H1 (cell line): ENCODE measurements around the gene BRS3. TPM values are rescaled to one million over a fixed set of nuclear protein-coding genes. Genes with fewer than 3 reads are reported as not detected.

ENCODE experiments used
- CTCF ChIA-PET: fragments of 300-600 bp; sonication (Branson Sonifier 250); formaldehyde crosslinking; loops from one replicate; lab custom pipeline; 2021; ENCODE audit not compliant: partially characterized antibody; lab: Charles Lee
- POLR2A ChIA-PET: fragments of 300-600 bp; sonication (Branson Sonifier 250); formaldehyde crosslinking; loops from one replicate; lab custom pipeline; 2021; ENCODE audit warnings: inconsistent platforms; ENCODE audit not compliant: partially characterized antibody; lab: Charles Lee
- DNase-seq, 2 experiments: peaks; one replicate each; pipeline versions ENCODE4 v3.0.0 to v3.0.0-alpha.2; 2010 to 2022; ENCODE audit warnings: low spot score in 2 of 2, low read depth in 1 of 2, mixed read lengths in 1 of 2
- FAIRE-seq: peaks from 2 replicates; lab custom pipeline; 2011; peaks lifted over from hg19 to GRCh38; lab: Jason Lieb, UNC
- H2AFZ ChIP-seq: 2 replicates; pipeline ENCODE4 v1.8.1; 2012; ENCODE audit warnings: low read length, inconsistent platforms
- H2AK5ac ChIP-seq: 2 replicates; pipeline ENCODE4 v1.6.1; 2013; ENCODE audit warnings: low read depth, low read length
- H2BK120ac ChIP-seq: replicated peaks from 2 replicates; pipeline ENCODE3; 2013; ENCODE audit warnings: low read depth, low read length, inconsistent platforms
- H2BK12ac ChIP-seq: 2 replicates; pipeline ENCODE4 v1.6.1; 2013; ENCODE audit warnings: low read depth, low read length
- H2BK15ac ChIP-seq: 2 replicates; pipeline ENCODE4 v1.6.1; 2013; ENCODE audit warnings: low read length
- H2BK20ac ChIP-seq: 2 replicates; pipeline ENCODE4 v1.6.1; 2013; ENCODE audit warnings: low read length
- H2BK5ac ChIP-seq: 2 replicates; pipeline ENCODE4 v1.6.1; 2013; ENCODE audit warnings: low read depth, low read length
- H3K14ac ChIP-seq: 2 replicates; pipeline ENCODE4 v1.6.1; 2013; ENCODE audit warnings: inconsistent platforms; ENCODE audit not compliant: insufficient read length
- H3K18ac ChIP-seq: 2 replicates; pipeline ENCODE4 v1.6.1; 2013; ENCODE audit warnings: low read length; ENCODE audit errors: extremely low read depth
- H3K23ac ChIP-seq: 2 replicates; pipeline ENCODE4 v1.6.1; 2013; ENCODE audit warnings: inconsistent platforms; ENCODE audit not compliant: insufficient read length
- H3K23me2 ChIP-seq: 2 replicates; pipeline ENCODE4 v1.6.1; 2013; ENCODE audit warnings: low read depth, low read length
- H3K27ac ChIP-seq: 2 replicates; pipeline ENCODE4 v1.6.1; 2011; ENCODE audit warnings: low read depth, low read length, inconsistent platforms
- H3K27me3 ChIP-seq, 4 experiments: replicated peaks in 1 of 4; 1 replicate in 1 of 4; 2 replicates in 3 of 4; pipeline versions ENCODE4 v1.6.1 to v1.8.1; 2011 to 2013; ENCODE audit warnings: low read length in 3 of 4, mild to moderate bottlenecking in 3 of 4, inconsistent platforms in 2 of 4, mixed read lengths in 2 of 4, moderate library complexity in 1 of 4; ENCODE audit not compliant: control insufficient read depth in 3 of 4, insufficient read depth in 3 of 4; ENCODE audit errors: extremely low read depth in 1 of 4
- H3K36me3 ChIP-seq, 4 experiments: 2 replicates each; pipeline versions ENCODE4 v1.6.1 to v1.8.1; 2011 to 2013; ENCODE audit warnings: mild to moderate bottlenecking in 4 of 4, low read length in 3 of 4, moderate library complexity in 2 of 4, control low read depth in 1 of 4, inconsistent platforms in 1 of 4; ENCODE audit not compliant: insufficient read depth in 4 of 4, control insufficient read depth in 2 of 4
- H3K4ac ChIP-seq: replicated peaks from 2 replicates; pipeline ENCODE3; 2013; ENCODE audit warnings: low read length, low read depth, mixed read lengths, inconsistent platforms; ENCODE audit not compliant: insufficient read length
- H3K4me1 ChIP-seq, 4 experiments: replicated peaks in 1 of 4; 1 replicate in 1 of 4; 2 replicates in 3 of 4; pipeline versions ENCODE4 v1.6.1 to v1.8.1; 2011 to 2013; ENCODE audit warnings: low read length in 3 of 4, inconsistent platforms in 2 of 4, mixed read lengths in 1 of 4; ENCODE audit not compliant: insufficient read depth in 4 of 4, control insufficient read depth in 3 of 4
- H3K4me2 ChIP-seq, 2 experiments: 2 replicates each; pipeline versions ENCODE4 v1.6.1 to v1.8.1; 2011 to 2013; ENCODE audit warnings: low read depth in 2 of 2, low read length in 2 of 2, control low read depth in 1 of 2, inconsistent platforms in 1 of 2, mild to moderate bottlenecking in 1 of 2; ENCODE audit not compliant: insufficient read depth in 1 of 2
- H3K4me3 ChIP-seq, 4 experiments: fragments of 200-600, 300-600 bp in 1 of 4; sonication (generic), shearing (Covaris generic), sonication (Bioruptor Twin) in 1 of 4; 2 replicates each; pipeline versions ENCODE4 v1.5.1 to v1.8.1; 2011 to 2016; ENCODE audit warnings: low read length in 4 of 4, low read depth in 3 of 4, control low read depth in 2 of 4, inconsistent platforms in 2 of 4, mild to moderate bottlenecking in 2 of 4, mixed read lengths in 1 of 4, moderate library complexity in 1 of 4; ENCODE audit not compliant: insufficient read depth in 2 of 4; ENCODE audit errors: extremely low read depth in 1 of 4
- H3K56ac ChIP-seq: replicated peaks from 2 replicates; pipeline ENCODE3; 2013; ENCODE audit warnings: low read depth, mild to moderate bottlenecking, mixed read lengths, low read length, inconsistent platforms; ENCODE audit not compliant: insufficient read length
- H3K79me1 ChIP-seq: 2 replicates; pipeline ENCODE4 v1.6.1; 2013; ENCODE audit warnings: low read depth, low read length, control low read depth
- H3K79me2 ChIP-seq, 2 experiments: 2 replicates each; pipeline versions ENCODE4 v1.6.1 to v1.8.1; 2012 to 2013; ENCODE audit warnings: low read length in 2 of 2, mild to moderate bottlenecking in 2 of 2, inconsistent platforms in 1 of 2; ENCODE audit not compliant: insufficient read depth in 2 of 2, control insufficient read depth in 1 of 2
- H3K9ac ChIP-seq, 4 experiments: replicated peaks in 1 of 4; 1 replicate in 1 of 4; 2 replicates in 3 of 4; pipeline versions ENCODE4 v1.6.1 to v1.8.1; 2011 to 2013; ENCODE audit warnings: low read depth in 3 of 4, low read length in 3 of 4, control low read depth in 2 of 4, mild to moderate bottlenecking in 2 of 4, moderate library complexity in 2 of 4, inconsistent platforms in 1 of 4; ENCODE audit errors: extremely low read depth in 1 of 4
- H3K9me3 ChIP-seq, 2 experiments: 2 replicates each; pipeline versions ENCODE4 v1.6.1 to v1.8.1; 2012 to 2013; ENCODE audit warnings: mild to moderate bottlenecking in 2 of 2, moderate library complexity in 2 of 2, control low read depth in 1 of 2, inconsistent platforms in 1 of 2, low read depth in 1 of 2, low read length in 1 of 2, mixed read lengths in 1 of 2; ENCODE audit not compliant: insufficient read depth in 2 of 2
- H4K20me1 ChIP-seq, 2 experiments: replicated peaks in 1 of 2; 2 replicates each; pipeline versions ENCODE3 to v1.8.1; 2011 to 2013; ENCODE audit warnings: inconsistent platforms in 2 of 2, low read length in 2 of 2, mild to moderate bottlenecking in 1 of 2; ENCODE audit not compliant: insufficient read depth in 2 of 2, control insufficient read depth in 1 of 2
- H4K5ac ChIP-seq: 2 replicates; pipeline ENCODE4 v1.6.1; 2013; ENCODE audit warnings: low read length, low read depth, mixed read lengths, inconsistent platforms; ENCODE audit not compliant: insufficient read length
- H4K8ac ChIP-seq: 2 replicates; pipeline ENCODE4 v1.8.0; 2013; ENCODE audit warnings: mild to moderate bottlenecking, moderate library complexity, low read length, inconsistent platforms; ENCODE audit not compliant: insufficient read depth; ENCODE audit errors: extremely low read depth
- H4K91ac ChIP-seq: replicated peaks from 2 replicates; pipeline ENCODE3; 2013; ENCODE audit warnings: low read length, mixed read lengths, inconsistent platforms; ENCODE audit not compliant: insufficient read length
- BCL11A ChIP-seq, 2 experiments: IDR thresholded peaks; one replicate each; pipeline ENCODE4 v1.6.1; 2011; ENCODE audit warnings: low read depth in 2 of 2, low read length in 2 of 2, mild to moderate bottlenecking in 2 of 2
- EP300 ChIP-seq, 2 experiments: IDR thresholded peaks; 1 replicate in 1 of 2; 2 replicates in 1 of 2; pipeline ENCODE4 v1.6.1; 2011 to 2012; ENCODE audit warnings: low read depth in 2 of 2, low read length in 2 of 2, mild to moderate bottlenecking in 2 of 2, borderline replicate concordance in 1 of 2, inconsistent platforms in 1 of 2, moderate library complexity in 1 of 2
- FOSL1 ChIP-seq: IDR thresholded peaks from 2 replicates; pipeline ENCODE4 v1.6.1; 2011; ENCODE audit warnings: mild to moderate bottlenecking, low read depth, low read length, moderate library complexity; ENCODE audit not compliant: insufficient read depth
- GTF2F1 ChIP-seq: IDR thresholded peaks from 2 replicates; pipeline ENCODE4 v1.6.1; 2012; ENCODE audit warnings: low read depth, low read length, improper control_type of control experiment, borderline replicate concordance
- HDAC6 ChIP-seq: IDR thresholded peaks from one replicate; pipeline ENCODE4 v1.7.1; 2012; ENCODE audit warnings: low read depth, mild to moderate bottlenecking, inconsistent platforms, low read length, moderate library complexity
- RXRA ChIP-seq: IDR thresholded peaks from 2 replicates; pipeline ENCODE4 v1.6.1; 2011; ENCODE audit warnings: low read depth, mild to moderate bottlenecking, low read length, moderate library complexity; ENCODE audit not compliant: insufficient read depth
- SRF ChIP-seq: IDR thresholded peaks from 2 replicates; pipeline ENCODE4 v1.6.1; 2011; ENCODE audit warnings: mild to moderate bottlenecking, low read depth, low read length, moderate library complexity
- TAF7 ChIP-seq: optimal IDR thresholded peaks from 2 replicates; pipeline ENCODE3; 2011; ENCODE audit warnings: low read depth, mild to moderate bottlenecking, inconsistent platforms, low read length, moderate library complexity, borderline replicate concordance
- TCF12 ChIP-seq: IDR thresholded peaks from 2 replicates; pipeline ENCODE4 v1.6.1; 2011; ENCODE audit warnings: low read depth, mild to moderate bottlenecking, low read length
- WGBS, 2 experiments: shearing (Covaris generic) in 1 of 2; methylation state at CpG; one replicate each; pipeline versions ENCODE4 v1.1.6 to v1.1.7; 2013 to 2015; ENCODE audit warnings: low lambda C conversion rate in 2 of 2, mixed read lengths in 2 of 2, inconsistent platforms in 1 of 2, low coverage in 1 of 2, missing lambda C conversion rate in 1 of 2; ENCODE audit not compliant: insufficient replicate concordance in 2 of 2, insufficient coverage in 1 of 2, insufficient read length in 1 of 2; ENCODE audit errors: extremely low coverage in 1 of 2, missing lambda C conversion rate in 1 of 2; 5-methylcytosine and 5-hydroxymethylcytosine counted together
- polyA plus RNA-seq, 7 experiments: library from polyadenylated mRNA; depleted of rRNA in 3 of 7; stranded (reverse) in 5 of 7; unstranded in 2 of 7; fragments of >200 nt in 5 of 7; fragments of 200-250 nt in 2 of 7; gene quantifications; 1 replicate in 5 of 7; 2 replicates in 1 of 7; 4 replicates in 1 of 7; pipeline versions ENCODE4 v1.2.1 to v1.2.3, GENCODE V29; 2011 to 2013; ENCODE audit warnings: missing spikeins in 2 of 7, mixed read lengths in 2 of 7
- total RNA-seq: library from RNA; stranded (reverse); fragmentation: NEBNext Ultra II Directional; extraction: Animal tissue kit (Norgen Biotek cat#: 25700); gene quantifications from 2 replicates; pipeline ENCODE4 v1.2.1, GENCODE V29; 2021

Gene BRS3
- total and polyA plus RNA-seq, 2 of the 8 experiments (the other 6 are each of a cell fraction or from before 2014, with no cell fraction given) = not detected

DNA sequence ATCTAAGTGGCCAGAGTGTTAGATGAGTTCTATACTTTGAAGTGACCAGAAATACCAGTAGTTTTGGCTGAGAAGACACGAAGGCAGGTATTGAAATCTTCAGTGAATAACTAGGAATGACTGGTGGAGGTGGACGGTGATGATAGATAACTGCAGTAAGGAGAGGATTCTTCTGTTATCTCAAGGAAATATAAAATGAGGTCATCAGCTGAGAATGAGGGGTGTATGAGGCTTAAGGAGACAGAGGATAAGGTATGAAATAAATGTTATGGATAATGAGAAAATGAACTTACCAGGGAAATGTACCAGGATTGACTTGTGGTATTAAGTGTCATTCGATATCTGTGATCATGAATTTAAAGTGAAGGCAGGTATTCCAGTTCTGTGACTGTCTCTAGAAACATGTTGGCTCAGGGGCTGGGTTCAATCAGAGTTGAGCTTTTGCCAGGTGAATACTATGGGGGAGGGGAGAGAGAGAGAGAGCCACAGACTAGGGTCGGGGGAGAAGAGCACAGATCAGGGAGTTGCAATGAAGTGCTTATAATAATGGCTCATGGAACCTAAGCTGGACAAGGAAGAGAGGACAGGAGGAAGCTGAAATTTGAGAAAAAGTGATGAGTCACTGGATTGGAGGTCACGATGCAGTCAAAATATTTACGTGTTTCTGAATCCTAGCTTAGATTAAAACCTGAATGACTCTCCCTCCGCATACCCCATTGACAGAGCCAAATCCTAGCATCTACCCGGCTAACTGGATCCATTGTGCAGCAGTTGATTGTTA, 37.5 kb upstream of the BRS3 start:
- no peak overlapping the region for H2BK120ac ChIP-seq
- no peaks in the 10 kb centered on the region for H3K4me1 ChIP-seq
- H3K18ac ChIP-seq = no peak overlapping the region
- H2BK15ac ChIP-seq = no peak overlapping the region
- no peak overlapping the region for H2AFZ ChIP-seq
- H3K4ac ChIP-seq = no peak overlapping the region
- no peak overlapping the region for H3K4me3 ChIP-seq
- ChIA-PET POLR2A (no interaction called here), CTCF (interaction anchor here (1.8 kb wide), 1 partner anchor 113 kb away, joined by 3 read pairs; no protein-coding TSS in a partner anchor)
- H2BK12ac ChIP-seq = no peak overlapping the region
- H3K27ac ChIP-seq = no peak overlapping the region
- TF ChIP-seq HDAC6 (no peak), SRF (no peak), FOSL1 (no peak), GTF2F1 (no peak), RXRA (no peak), BCL11A (IDR thresholded peaks at IDR 0.05; ENCODE audit: low read depth in 2 of 2, low read length in 2 of 2) (no peak), TAF7 (no peak), TCF12 (no peak), EP300 (IDR thresholded peaks at IDR 0.05; ENCODE audit: borderline replicate concordance in 1 of 2, low read depth in 2 of 2, low read length in 2 of 2) (no peak)
- H3K36me3 ChIP-seq = no peaks in the 10 kb centered on the region
- 71% methylated on average over 8 of the region's 8 CpGs; no CpG with 5 or more reads in 1 of the 2 experiments for WGBS, 2 experiments
- H4K8ac ChIP-seq = no peak overlapping the region
- H4K5ac ChIP-seq = no peak overlapping the region
- H3K56ac ChIP-seq = no peak overlapping the region
- no peaks in the 10 kb centered on the region for H3K79me1 ChIP-seq
- no peak overlapping the region for H2BK5ac ChIP-seq
- peaks cover 0 to 2% of the 10 kb centered on the region in 2 experiments; a peak in 1 of 4 replicates for H3K9me3 ChIP-seq
- H4K20me1 ChIP-seq = no peaks in the 10 kb centered on the region
- H4K91ac ChIP-seq = no peak overlapping the region
- no peak overlapping the region for H2AK5ac ChIP-seq
- no peaks in the 10 kb centered on the region for H3K79me2 ChIP-seq
- no peak overlapping the region for H3K4me2 ChIP-seq
- DNase-seq = no peak
- no peaks in the 10 kb centered on the region for H3K23me2 ChIP-seq
- no peak for FAIRE-seq
- no peak overlapping the region for H3K9ac ChIP-seq
- no peaks in the 10 kb centered on the region for H3K27me3 ChIP-seq
- no peak overlapping the region for H3K14ac ChIP-seq
- no peak overlapping the region for H3K23ac ChIP-seq
- no peak overlapping the region for H2BK20ac ChIP-seq
